ENCODE data around the gene USP17L17. TPM values are rescaled to one million over a fixed set of nuclear protein-coding genes. Genes with fewer than 3 reads are reported as not detected.

Gene USP17L17
- total RNA-seq: not detected

GRCh38 chr4:9243579-9243978 lies at the start of gene USP17L17:
Gene USP17L17 (plus strand): TSS chr4:9243879. CDS start chr4:9243879, 0 bp downstream.

GRCh38 chr4:9210357-9210756 lies 33.3 kb upstream of the USP17L17 start, which contains the start of gene USP17L10:
Gene USP17L10 (plus strand): TSS chr4:9210657. CDS start chr4:9210657, 0 bp downstream.

GRCh38 chr4:9215105-9215504 lies 28.6 kb upstream of the USP17L17 start, which contains the start of gene USP17L11:
Gene USP17L11 (plus strand): TSS chr4:9215405. CDS start chr4:9215405, 0 bp downstream.

GRCh38 chr4:9219852-9220251 lies 23.8 kb upstream of the USP17L17 start, which contains the start of gene USP17L12:
Gene USP17L12 (plus strand): TSS chr4:9220152. CDS start chr4:9220152, 0 bp downstream.

GRCh38 chr4:9224596-9224995 lies 19.1 kb upstream of the USP17L17 start, which contains the start of gene USP17L13:
Gene USP17L13 (plus strand): TSS chr4:9224896. CDS start chr4:9224896, 0 bp downstream.

GRCh38 chr4:9234085-9234484 lies 9.6 kb upstream of the USP17L17 start, which contains the start of gene USP17L15:
Gene USP17L15 (plus strand): TSS chr4:9234385. CDS start chr4:9234385, 0 bp downstream.

GRCh38 chr4:9247953-9248680 lies 4.4 kb downstream of the USP17L17 start, which contains the start of gene USP17L18:
Gene USP17L18 (plus strand): TSS chr4:9248630. CDS start chr4:9248630, 0 bp downstream.

GRCh38 chr4:9253078-9253477 lies 9.4 kb downstream of the USP17L17 start, which contains the start of gene USP17L19:
Gene USP17L19 (plus strand): TSS chr4:9253378. CDS start chr4:9253378, 0 bp downstream.

GRCh38 chr4:9257824-9258223 lies 14.1 kb downstream of the USP17L17 start, which contains the start of gene USP17L20:
Gene USP17L20 (plus strand): TSS chr4:9258124. CDS start chr4:9258124, 0 bp downstream.

GRCh38 chr4:9262572-9262971 lies 18.9 kb downstream of the USP17L17 start, which contains the start of gene USP17L21:
Gene USP17L21 (plus strand): TSS chr4:9262872. CDS start chr4:9262872, 0 bp downstream.

GRCh38 chr4:9267319-9267718 lies 23.6 kb downstream of the USP17L17 start, which contains the start of gene USP17L22:
Gene USP17L22 (plus strand): TSS chr4:9267619. CDS start chr4:9267619, 0 bp downstream.

Other genes starting within 250 kb of the USP17L17 start
- not detected for gene FAM90A26, start 73.5 kb upstream of the USP17L17 start, total RNA-seq
- not detected for gene USP17L10, start 33.2 kb upstream of the USP17L17 start, total RNA-seq
- not detected for gene USP17L11, start 28.5 kb upstream of the USP17L17 start, total RNA-seq
- not detected for gene USP17L12, start 23.7 kb upstream of the USP17L17 start, total RNA-seq
- not detected for gene USP17L13, start 19.0 kb upstream of the USP17L17 start, total RNA-seq
- not detected for gene USP17L15, start 9.5 kb upstream of the USP17L17 start, total RNA-seq
- not detected for gene USP17L18, start 4.8 kb downstream of the USP17L17 start, total RNA-seq
- not detected for gene USP17L19, start 9.5 kb downstream of the USP17L17 start, total RNA-seq
- not detected for gene USP17L20, start 14.2 kb downstream of the USP17L17 start, total RNA-seq
- gene USP17L21, start 19.0 kb downstream of the USP17L17 start, total RNA-seq: not detected
- gene USP17L22, start 23.7 kb downstream of the USP17L17 start, total RNA-seq: not detected
- gene USP17L24, start 81.3 kb downstream of the USP17L17 start, total RNA-seq: not detected
- not detected for gene USP17L25, start 86.0 kb downstream of the USP17L17 start, total RNA-seq
- gene USP17L26, start 90.8 kb downstream of the USP17L17 start, total RNA-seq: not detected
- gene USP17L5, start 95.5 kb downstream of the USP17L17 start, total RNA-seq: not detected
- not detected for gene USP17L27, start 100.3 kb downstream of the USP17L17 start, total RNA-seq
- not detected for gene USP17L28, start 105.0 kb downstream of the USP17L17 start, total RNA-seq
- not detected for gene USP17L29, start 109.8 kb downstream of the USP17L17 start, total RNA-seq
- not detected for gene USP17L30, start 119.2 kb downstream of the USP17L17 start, total RNA-seq
- gene DEFB131A, start 200.5 kb downstream of the USP17L17 start, total RNA-seq: not detected

Measured in activated naive CD4-positive, alpha-beta T cell treated with anti-CD3 and anti-CD28 coated beads, Interleukin-2, amount 10 ng/mL, durations not matched to agents 5 hours and 36 hours (primary cell).